K562 (cell line): ENCODE results near the gene HSPB7. TPM values are rescaled to one million over a fixed set of nuclear protein-coding genes. Genes with fewer than 3 reads are reported as not detected.

Source experiments
- BCLAF1 ChIP-seq, 2 experiments: fragments of 450-650 bp in 1 of 2; IDR thresholded peaks; 2 replicates each; pipeline ENCODE4 v1.6.1; 2011 to 2017; ENCODE audit warnings: low read depth in 2 of 2, antibody characterized with exemption in 1 of 2, borderline replicate concordance in 1 of 2, low read length in 1 of 2, mild to moderate bottlenecking in 1 of 2, mixed read lengths in 1 of 2; ENCODE audit not compliant: control insufficient read depth in 1 of 2
- DEAF1 ChIP-seq: fragments of 450-650 bp; formaldehyde crosslinking; IDR thresholded peaks from 2 replicates; pipeline ENCODE4 v1.4.0; 2020; ENCODE audit warnings: mild to moderate bottlenecking, moderate library complexity
- GABPB1 ChIP-seq: sonication (generic); formaldehyde crosslinking; IDR thresholded peaks from 2 replicates; pipeline ENCODE4 v1.8.0; 2022; ENCODE audit warnings: mild to moderate bottlenecking, missing genetic modification reagents
- IFI16 ChIP-seq: fragments of 250-450 bp; sonication (Bioruptor Pico); IDR thresholded peaks from 2 replicates; pipeline ENCODE4 v2.1.2; 2022; ENCODE audit warnings: mild to moderate bottlenecking, inconsistent platforms
- JUN ChIP-seq, 2 experiments: sonication (generic) in 1 of 2; formaldehyde crosslinking in 1 of 2; IDR thresholded peaks; 2 replicates each; pipeline versions ENCODE4 v1.6.1 to v1.8.0; 2012 to 2022; ENCODE audit warnings: borderline replicate concordance in 2 of 2, mild to moderate bottlenecking in 2 of 2, improper control_type of control experiment in 1 of 2, low read depth in 1 of 2, low read length in 1 of 2, missing genetic modification reagents in 1 of 2
- KDM1A ChIP-seq, 2 experiments: fragments of 450-650 bp; IDR thresholded peaks; 2 replicates each; pipeline ENCODE4 v1.6.1; 2016; ENCODE audit warnings: mild to moderate bottlenecking in 2 of 2
- RREB1 ChIP-seq: fragments of 250-450 bp; sonication (Bioruptor Pico); IDR thresholded peaks from 2 replicates; pipeline ENCODE4 v1.4.0; 2020
- STAG1 ChIP-seq: sonication (generic); formaldehyde crosslinking; IDR thresholded peaks from 2 replicates; pipeline ENCODE4 v1.5.0; 2020; ENCODE audit warnings: missing genetic modification reagents, borderline replicate concordance
- ZBED1 ChIP-seq: IDR thresholded peaks from 2 replicates; pipeline ENCODE4 v1.6.1; 2014
- ZKSCAN1 ChIP-seq: fragments of 150-350 bp; IDR thresholded peaks from 2 replicates; pipeline ENCODE4 v1.6.1; 2016; ENCODE audit warnings: low read depth, low read length
- ZNF197 ChIP-seq: fragments of 200-800 bp; sonication (Bioruptor generic); IDR thresholded peaks from 2 replicates; pipeline ENCODE4 v1.6.1; 2016; ENCODE audit warnings: low read depth, missing genetic modification characterization, missing compliant biosample characterization
- ZNF282 ChIP-seq: sonication (generic); formaldehyde crosslinking; IDR thresholded peaks from 2 replicates; pipeline ENCODE4 v1.8.1; 2023; ENCODE audit warnings: missing genetic modification reagents
- ZNF644 ChIP-seq: fragments of 200-800 bp; sonication (Bioruptor generic); IDR thresholded peaks from 2 replicates; pipeline ENCODE4 v1.6.1; 2016; ENCODE audit warnings: low read depth, missing genetic modification characterization, missing compliant biosample characterization
- polyA plus RNA-seq, 8 experiments: library from polyadenylated mRNA; depleted of rRNA in 4 of 8; stranded (reverse) in 5 of 8; unstranded in 3 of 8; fragments of >200 nt; fragmentation: Nextera tagmentation in 2 of 8; fragmentation: Illumina TruSeq in 1 of 8; extraction: Ambion mirVana in 2 of 8; extraction: Trizol in 1 of 8; gene quantifications; 2 replicates each; pipeline versions ENCODE4 v1.2.1 to v1.2.3, GENCODE V29; 2011 to 2014; ENCODE audit warnings: inconsistent platforms in 1 of 8, missing spikeins in 1 of 8
- total RNA-seq, 7 experiments: library from RNA; depleted of rRNA in 6 of 7; stranded (reverse); fragments of >200 nt in 6 of 7; fragmentation: Illumina TruSeq in 2 of 7; extraction: Trizol in 2 of 7; gene quantifications; 2 replicates each; pipeline versions ENCODE4 v1.2.1 to v1.2.3, GENCODE V29; 2011 to 2021; ENCODE audit warnings: low replicate concordance in 1 of 7

HSPB7 gene
- total and polyA plus RNA-seq, 9 of the 15 experiments (the other 6 are each of a cell fraction or from before 2014, with no cell fraction given) = 0.05 to 0.19 (median 0.07) TPM; not detected in 6

GRCh38 chr1:16020325-16020724 lies 2.5 kb upstream of the HSPB7 start (continued):
- TF ChIP-seq ZBED1 = no peak
- no peak for TF ChIP-seq KDM1A (IDR thresholded peaks at IDR 0.05)
- no peak for TF ChIP-seq ZKSCAN1
- TF ChIP-seq STAG1 (CRISPR knock-in tag) = no peak
- no peak for TF ChIP-seq JUN (IDR thresholded peaks at IDR 0.05; ENCODE audit: borderline replicate concordance, low read depth, low read length)
- no peak for TF ChIP-seq JUN (CRISPR knock-in tag; IDR thresholded peaks at IDR 0.05; ENCODE audit: borderline replicate concordance)
- no peak for TF ChIP-seq ZNF644
- no peak for TF ChIP-seq IFI16
- no peak for TF ChIP-seq DEAF1 (CRISPR knock-in tag)
- no peak for TF ChIP-seq ZNF282 (CRISPR knock-in tag)
- TF ChIP-seq BCLAF1 (IDR thresholded peaks at IDR 0.05; ENCODE audit: borderline replicate concordance in 1 of 2, control insufficient read depth in 1 of 2, low read depth in 2 of 2, low read length in 1 of 2) = no peak
- TF ChIP-seq ZNF197 (CRISPR knock-in tag) = no peak
- no peak for TF ChIP-seq RREB1 (CRISPR knock-in tag)
- TF ChIP-seq GABPB1 (CRISPR knock-in tag) = no peak
